C4-2B (cell line): ENCODE measurements around the gene DSCAML1.
"Not testable (repeated sequence)": the region's sequence is repeated elsewhere in the genome, so short reads cannot be mapped to it uniquely, and the experiment has no call there.

ENCODE experiments used
- CTCF ChIP-seq: fragments of 450-650 bp; conservative IDR thresholded peaks from 2 replicates; pipeline ENCODE4 v1.5.1; 2017; ENCODE audit warnings: mild to moderate bottlenecking
- ZFX ChIP-seq: fragments of 450-650 bp; IDR thresholded peaks from 2 replicates; pipeline ENCODE4 v1.6.1; 2017

DNA sequence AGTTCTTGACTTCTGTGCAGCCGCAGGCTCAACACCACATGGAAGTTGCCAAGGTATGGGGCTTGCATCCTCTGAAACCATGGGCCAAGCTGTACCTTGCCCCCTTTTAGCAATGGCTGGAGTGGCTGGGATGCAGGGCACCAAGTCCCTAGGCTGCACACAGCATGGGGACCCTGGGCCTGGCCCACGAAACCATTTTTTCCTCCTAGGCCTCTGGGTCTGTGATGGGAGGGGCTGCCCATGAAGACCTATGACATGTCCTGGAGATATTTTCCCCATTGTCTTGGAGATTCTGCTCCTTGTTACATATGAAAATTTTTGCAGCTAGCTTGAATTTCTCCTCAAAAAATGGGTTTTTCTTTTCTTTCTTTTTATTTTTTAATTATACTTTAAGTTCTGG is 398.4 kb downstream of the DSCAML1 start:
- not testable (repeated sequence) for TF ChIP-seq ZFX, CTCF
